MCF 10A (cell line): ENCODE data around the gene ARCN1. TPM values are rescaled to one million over a fixed set of nuclear protein-coding genes. Genes with fewer than 3 reads are reported as not detected.

ENCODE experiments used
- BruUV-seq: library from RNA; stranded (reverse); fragments of 400-500 nt; replicated peaks from 2 replicates; lab custom pipeline; 2021; lab: Mats Ljungman, UMichigan
- CTCF ChIA-PET: fragments of 300-600 bp; sonication (Branson Sonifier 250); formaldehyde crosslinking; extraction: SDS; loops from one replicate; lab custom pipeline; 2021; ENCODE audit warnings: antibody characterized with exemption, inconsistent platforms; lab: Yijun Ruan, JAX
- POLR2A ChIA-PET: fragments of 300-600, 350-650 bp; sonication (Branson Sonifier 250); formaldehyde crosslinking; extraction: SDS; loops from one replicate; lab custom pipeline; 2020; ENCODE audit warnings: antibody characterized with exemption, inconsistent platforms; lab: Yijun Ruan, JAX
- DNase-seq: peaks from one replicate; pipeline ENCODE4 v3.0.0-alpha.2; 2018; ENCODE audit not compliant: unreplicated experiment
- H3K27ac Mint-ChIP-seq: one replicate; pipeline ENCODE4 v1.8.0; 2022; ENCODE audit warnings: mild to moderate bottlenecking, low read depth, mixed read lengths; ENCODE audit not compliant: unreplicated experiment
- H3K27me3 Mint-ChIP-seq: one replicate; pipeline ENCODE4 v1.8.0; 2022; ENCODE audit warnings: mixed read lengths; ENCODE audit not compliant: insufficient read depth, unreplicated experiment
- H3K36me3 Mint-ChIP-seq: one replicate; pipeline ENCODE4 v1.8.0; 2022; ENCODE audit warnings: mild to moderate bottlenecking, moderate library complexity, mixed read lengths; ENCODE audit not compliant: insufficient read depth, unreplicated experiment
- H3K4me1 Mint-ChIP-seq: one replicate; pipeline ENCODE4 v1.8.0; 2022; ENCODE audit warnings: mixed read lengths; ENCODE audit not compliant: insufficient read depth, unreplicated experiment
- H3K4me3 Mint-ChIP-seq: one replicate; pipeline ENCODE4 v1.8.0; 2022; ENCODE audit warnings: mild to moderate bottlenecking, moderate library complexity, mixed read lengths; ENCODE audit not compliant: unreplicated experiment
- H3K9me3 Mint-ChIP-seq: one replicate; pipeline ENCODE4 v1.8.0; 2022; ENCODE audit warnings: mixed read lengths; ENCODE audit not compliant: unreplicated experiment
- CTCF ChIP-seq: fragments of 200-600 bp; IDR thresholded peaks from one replicate; pipeline ENCODE4 v1.8.0; 2022; ENCODE audit warnings: antibody characterized with exemption, mild to moderate bottlenecking; ENCODE audit not compliant: unreplicated experiment
- intact Hi-C: fragments of 100-400 bp; cut with micrococcal nuclease; formaldehyde crosslinking; loops from 2 replicates; pipeline ENCODE4 v1.14.1; 2022
- total RNA-seq: library from RNA; stranded (reverse); gene quantifications from 2 replicates; pipeline ENCODE4 v1.2.3, GENCODE V29; 2022

The ARCN1 gene
- total RNA-seq, 1 experiment from 2014 or later: 164 TPM

GRCh38 chr11:118634431-118635236, 62.4 kb downstream of the ARCN1 start:
- intact Hi-C loops: no loop called here
- no peaks in the 10 kb centered on the region for H3K27me3 Mint-ChIP-seq
- H3K27ac Mint-ChIP-seq: peak overlapping the region; percentile 31
- H3K4me3 Mint-ChIP-seq: peak overlapping the region; percentile 67
- CTCF ChIA-PET: interaction anchor here (0.6 to 4.0 kb wide), 9 partner anchors 9 to 55 kb away, joined by 3 to 24 read pairs (median 4); no protein-coding TSS in a partner anchor
- POLR2A ChIA-PET: interaction anchor here (0.8 to 8.7 kb wide), 11 partner anchors 11 to 383 kb away, joined by 3 to 132 read pairs (median 4); no protein-coding TSS in a partner anchor
- no peaks in the 10 kb centered on the region for H3K9me3 Mint-ChIP-seq
- BruUV-seq: no TSS peak
- peak; percentile 80 for DNase-seq
- H3K36me3 Mint-ChIP-seq: peaks cover 42% of the 10 kb centered on the region
- no peak for TF ChIP-seq CTCF
- peaks cover 17% of the 10 kb centered on the region for H3K4me1 Mint-ChIP-seq

- H3K4me1 Mint-ChIP-seq: peaks cover 17% of the 10 kb centered on the region
- POLR2A ChIA-PET: interaction anchor here (0.9 to 8.7 kb wide), 7 partner anchors 11 to 382 kb away, joined by 3 to 132 read pairs (median 4); no protein-coding TSS in a partner anchor
Measured at GRCh38 chr11:118635237-118635591, 63.0 kb downstream of the ARCN1 start.

GRCh38 chr11:118635642-118636041, 63.4 kb downstream of the ARCN1 start:
- TF ChIP-seq CTCF: no peak
- DNase-seq: no peak
- Mint-ChIP-seq H3K4me1 (peaks cover 17% of the 10 kb centered on the region), H3K9me3 (no peaks in the 10 kb centered on the region), H3K4me3 (no peak overlapping the region), H3K36me3 (peaks cover 42% of the 10 kb centered on the region), H3K27ac (no peak overlapping the region), H3K27me3 (no peaks in the 10 kb centered on the region)
- intact Hi-C loops: no loop called here
- CTCF ChIA-PET: interaction anchor here (0.7 to 4.0 kb wide), 10 partner anchors 9 to 41 kb away, joined by 3 to 24 read pairs (median 4); partner anchors contain the start of gene PHLDB1
- BruUV-seq: no TSS peak
- POLR2A ChIA-PET: interaction anchor here (1.2 to 8.7 kb wide), 3 partner anchors 12 to 200 kb away, joined by 3 to 132 read pairs (median 7); no protein-coding TSS in a partner anchor

More at GRCh38 chr11:118635237-118635591, 63.0 kb downstream of the ARCN1 start:
- CTCF ChIA-PET: interaction anchor here (0.6 to 4.0 kb wide), 10 partner anchors 9 to 42 kb away, joined by 3 to 24 read pairs (median 4); partner anchors contain the start of gene PHLDB1
- no peak for DNase-seq
- Mint-ChIP-seq H3K4me3 (no peak overlapping the region), H3K36me3 (peaks cover 42% of the 10 kb centered on the region), H3K27ac (no peak overlapping the region), H3K9me3 (no peaks in the 10 kb centered on the region), H3K27me3 (no peaks in the 10 kb centered on the region)
- no TSS peak for BruUV-seq
- no peak for TF ChIP-seq CTCF
- intact Hi-C loops: no loop called here
